ENCODE measurements around the gene EGFL8. TPM values are rescaled to one million over a fixed set of nuclear protein-coding genes. Genes with fewer than 3 reads are reported as not detected.
A peak's percentile ranks its signal among the peaks of the same experiment; 100 is the strongest.
"Not testable (repeated sequence)": the region's sequence is repeated elsewhere in the genome, so short reads cannot be mapped to it uniquely, and the experiment has no call there.

Gene EGFL8
- total RNA-seq, 1 experiment from 2014 or later, result 4.3 TPM

DNA sequence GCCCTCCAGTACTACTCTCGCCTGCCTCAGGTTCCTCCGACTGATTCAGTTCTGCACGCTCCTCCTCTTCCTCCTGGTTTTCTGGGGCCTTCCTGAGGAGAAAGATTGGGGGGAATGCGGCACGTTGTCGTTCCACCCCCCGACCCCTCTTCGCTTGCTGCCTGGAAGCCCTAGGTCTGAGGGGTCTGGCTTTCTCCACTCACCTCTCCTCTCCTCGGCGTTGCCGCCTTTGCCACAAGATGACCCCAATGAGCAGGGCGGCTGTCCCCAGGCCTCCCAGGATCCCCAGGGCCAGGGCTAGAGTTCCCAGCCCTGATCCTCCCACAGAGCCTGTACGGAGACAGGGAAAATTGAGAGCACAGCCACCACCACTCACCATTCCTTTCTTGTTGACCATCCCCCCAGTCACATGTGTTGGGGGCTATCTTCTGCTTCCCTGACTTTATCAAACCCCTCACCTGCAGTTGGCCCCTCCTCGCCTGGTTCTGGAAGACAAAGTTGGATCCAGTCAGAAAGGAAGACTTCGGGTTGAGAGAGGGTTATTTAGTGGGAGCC, 16.8 kb downstream of the EGFL8 start:
- no peak for DNase-seq
- Histone ChIP-seq H3K36me3 (replicated peaks; ENCODE audit: control insufficient read depth, insufficient read depth, low read length) (peaks cover 12% of the 10 kb centered on the region), H3K4me3 (ENCODE audit: insufficient read depth, low read depth, low read length) (no peak overlapping the region), H3K27me3 (ENCODE audit: control insufficient read depth, insufficient read depth, low read length) (no peaks in the 10 kb centered on the region)

DNA sequence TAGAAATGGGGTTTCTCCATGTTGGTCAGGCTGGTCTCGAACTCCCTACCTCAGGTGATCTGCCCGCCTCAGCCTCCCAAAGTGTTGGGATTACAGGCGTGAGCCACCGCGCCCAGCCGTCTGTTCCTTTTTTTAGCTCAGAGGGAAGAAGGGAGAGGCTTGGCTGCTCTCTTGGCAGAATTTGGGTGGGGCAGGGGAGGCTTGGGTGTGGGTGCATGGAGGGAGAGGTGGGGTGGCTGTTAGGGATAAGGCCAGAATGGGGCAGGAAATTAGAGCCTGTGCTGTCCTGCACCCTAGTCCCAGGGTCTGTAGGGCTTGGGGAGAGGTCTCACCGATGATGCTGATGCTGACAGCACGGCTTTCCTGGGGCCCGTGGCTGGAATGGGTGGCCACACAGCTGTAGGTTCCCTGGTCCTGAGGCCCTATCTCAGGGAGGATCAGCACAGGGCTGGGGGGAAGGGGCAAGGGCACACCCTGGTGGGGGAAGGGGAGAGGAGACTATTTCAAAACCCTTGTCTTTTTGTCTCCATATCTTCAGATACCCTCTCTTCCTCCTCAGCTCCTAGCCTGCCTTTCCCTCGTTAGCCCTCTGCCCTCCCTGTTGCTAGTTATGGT, 17.6 kb downstream of the EGFL8 start:
- Histone ChIP-seq H3K36me3 (replicated peaks; ENCODE audit: control insufficient read depth, insufficient read depth, low read length) (peaks cover 19% of the 10 kb centered on the region), H3K4me3 (ENCODE audit: insufficient read depth, low read depth, low read length) (no peak overlapping the region), H3K27me3 (ENCODE audit: control insufficient read depth, insufficient read depth, low read length) (no peaks in the 10 kb centered on the region)
- peak; percentile 65 for DNase-seq

DNA sequence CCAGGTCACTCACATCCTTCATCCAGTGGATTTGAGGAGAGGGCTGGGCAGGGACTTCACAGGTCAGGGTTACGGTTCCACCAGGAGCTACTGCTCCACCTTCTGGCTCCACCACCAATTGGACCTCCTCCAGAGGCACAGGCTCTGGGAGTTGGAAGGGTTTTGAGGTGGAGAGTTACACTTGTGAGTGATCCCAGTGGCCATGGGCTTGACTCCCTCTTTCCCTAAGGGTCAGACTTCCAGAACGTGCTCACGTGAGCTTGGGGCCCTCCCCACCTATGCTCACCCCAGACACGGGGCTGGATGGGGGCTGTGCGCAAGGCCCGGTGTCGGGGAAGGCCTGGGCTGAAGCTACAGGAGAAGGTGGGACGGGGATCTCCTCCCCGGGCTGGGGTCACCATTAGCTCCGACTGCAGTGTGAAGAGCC, 18.2 kb downstream of the EGFL8 start:
- peak; percentile 28 for DNase-seq
- Histone ChIP-seq H3K4me3 (ENCODE audit: insufficient read depth, low read depth, low read length) (no peak overlapping the region), H3K36me3 (replicated peaks; ENCODE audit: control insufficient read depth, insufficient read depth, low read length) (peaks cover 24% of the 10 kb centered on the region), H3K27me3 (ENCODE audit: control insufficient read depth, insufficient read depth, low read length) (no peaks in the 10 kb centered on the region)

DNA sequence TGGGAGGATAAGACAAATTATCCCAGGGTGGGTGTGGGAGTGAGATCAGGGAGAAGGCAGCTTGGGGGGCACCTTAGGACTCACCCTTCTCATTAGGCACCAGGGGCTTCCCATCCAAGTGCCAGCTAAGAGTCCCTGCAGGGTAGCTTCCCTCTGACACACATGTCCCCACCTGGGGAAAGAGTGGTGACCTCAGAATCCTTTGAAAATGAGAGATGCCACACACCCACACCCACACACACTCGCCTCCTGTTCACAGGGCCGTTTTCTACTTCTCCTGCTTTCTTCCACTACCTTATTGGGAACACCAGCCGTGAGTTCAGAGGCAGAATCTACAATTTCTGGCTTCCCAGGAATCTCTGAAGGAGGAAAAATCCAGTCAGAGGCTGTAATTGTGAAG, 18.6 kb downstream of the EGFL8 start:
- Histone ChIP-seq H3K4me3 (ENCODE audit: insufficient read depth, low read depth, low read length) (no peak overlapping the region), H3K36me3 (replicated peaks; ENCODE audit: control insufficient read depth, insufficient read depth, low read length) (peaks cover 28% of the 10 kb centered on the region), H3K27me3 (ENCODE audit: control insufficient read depth, insufficient read depth, low read length) (no peaks in the 10 kb centered on the region)
- no peak for DNase-seq

DNA sequence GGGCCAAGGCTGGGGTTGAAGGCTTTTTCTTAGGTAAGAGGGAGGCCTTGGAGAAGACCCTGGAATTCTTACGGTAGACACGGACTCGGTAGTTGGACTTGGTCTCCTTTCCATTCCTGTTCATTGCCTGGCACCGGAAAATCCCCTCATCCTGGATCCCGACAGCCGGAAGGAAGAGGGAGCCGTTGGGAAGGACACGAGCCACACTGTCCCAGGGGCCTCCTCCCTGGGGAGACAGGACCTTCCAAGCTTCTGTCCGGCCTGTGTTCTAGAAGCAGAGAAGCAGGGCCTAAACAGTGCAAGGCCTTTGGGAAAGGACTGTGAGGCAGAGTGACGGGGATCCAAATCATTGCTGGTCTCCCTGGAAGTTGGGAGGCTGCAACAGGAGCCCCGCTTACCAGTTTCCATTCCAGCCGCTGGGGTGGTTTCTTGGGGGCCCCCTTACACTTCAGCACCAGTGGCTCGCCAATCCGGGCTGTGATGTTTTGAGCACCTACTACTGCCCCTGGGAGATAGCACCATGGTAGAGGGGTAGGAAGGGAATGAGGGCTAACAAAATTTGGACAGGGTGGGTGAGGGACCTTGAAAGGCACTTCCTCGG, 19.2 kb downstream of the EGFL8 start:
- DNase-seq, result peak; percentile 27
- Histone ChIP-seq H3K4me3 (ENCODE audit: insufficient read depth, low read depth, low read length) (no peak overlapping the region), H3K36me3 (replicated peaks; ENCODE audit: control insufficient read depth, insufficient read depth, low read length) (peaks cover 28% of the 10 kb centered on the region), H3K27me3 (ENCODE audit: control insufficient read depth, insufficient read depth, low read length) (no peaks in the 10 kb centered on the region)

DNA sequence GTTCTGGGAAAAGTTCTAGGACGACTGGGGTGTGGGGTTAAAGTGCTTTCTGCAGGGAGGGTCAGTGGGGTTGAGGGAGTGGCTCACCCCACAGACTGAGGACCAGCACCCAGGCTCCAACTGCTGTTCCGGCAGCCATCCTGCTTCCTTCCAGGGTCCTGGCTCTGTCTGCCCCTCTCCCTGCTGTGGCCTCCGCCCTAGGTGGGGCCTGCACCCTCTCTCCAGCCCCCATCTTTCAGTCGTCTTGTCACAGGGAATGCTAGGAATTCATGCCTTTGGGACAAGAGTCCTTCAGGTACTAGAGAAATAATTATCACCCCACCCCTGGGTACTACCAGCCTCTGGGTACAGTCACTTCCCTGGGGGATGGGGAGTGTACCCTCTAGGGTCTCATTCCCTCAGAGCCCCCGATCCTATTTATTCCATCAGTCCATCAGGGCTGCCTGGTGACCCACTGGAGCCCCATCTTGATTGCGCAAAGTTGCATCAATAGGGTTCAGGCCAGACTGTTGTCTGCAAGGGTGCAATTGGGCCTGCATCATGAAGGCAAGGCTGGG, 19.8 kb downstream of the EGFL8 start, which contains the start of gene AGER:
Gene AGER (minus strand): TSS at position 170 of the 557 bp plus-strand sequence. CDS start 31 bp downstream, at position 139.
- no peak within 1 kb of the TSS for H3K4me3 ChIP-seq (ENCODE audit: insufficient read depth, low read depth, low read length)
- DNase-seq, result peak; percentile 35
- no peaks in the 10 kb centered on the region for H3K27me3 ChIP-seq (ENCODE audit: control insufficient read depth, insufficient read depth, low read length)
- peaks cover 28% of the 10 kb centered on the region for H3K36me3 ChIP-seq (replicated peaks; ENCODE audit: control insufficient read depth, insufficient read depth, low read length)

DNA sequence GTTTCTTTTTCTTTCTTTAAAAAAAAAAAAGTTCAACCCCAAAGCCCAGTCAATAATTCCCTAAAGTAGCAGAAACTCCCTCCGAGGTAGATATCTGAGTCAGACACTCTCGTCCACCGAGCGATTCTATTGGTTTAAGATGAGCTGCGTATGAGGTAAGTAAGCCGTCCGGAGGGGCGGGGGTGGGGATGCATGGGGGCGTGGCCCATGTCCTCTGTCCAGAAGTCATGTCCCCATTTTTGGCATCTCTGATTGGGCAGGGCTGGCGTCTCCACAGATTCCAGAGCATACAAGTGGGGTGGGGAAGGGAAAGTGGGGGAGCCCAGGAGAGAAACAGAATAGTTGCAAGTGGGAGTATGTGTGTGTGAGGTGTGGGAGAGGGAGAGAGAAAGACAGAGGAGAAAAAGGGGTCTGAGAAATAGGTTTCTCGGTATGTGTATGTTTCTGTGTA, 21.3 kb downstream of the EGFL8 start:
- not testable (repeated sequence) for H3K27me3 ChIP-seq (ENCODE audit: control insufficient read depth, insufficient read depth, low read length); H3K4me3 ChIP-seq (ENCODE audit: insufficient read depth, low read depth, low read length)
- peaks cover 26% of the 10 kb centered on the region for H3K36me3 ChIP-seq (replicated peaks; ENCODE audit: control insufficient read depth, insufficient read depth, low read length)
- peak; percentile 88 for DNase-seq

DNA sequence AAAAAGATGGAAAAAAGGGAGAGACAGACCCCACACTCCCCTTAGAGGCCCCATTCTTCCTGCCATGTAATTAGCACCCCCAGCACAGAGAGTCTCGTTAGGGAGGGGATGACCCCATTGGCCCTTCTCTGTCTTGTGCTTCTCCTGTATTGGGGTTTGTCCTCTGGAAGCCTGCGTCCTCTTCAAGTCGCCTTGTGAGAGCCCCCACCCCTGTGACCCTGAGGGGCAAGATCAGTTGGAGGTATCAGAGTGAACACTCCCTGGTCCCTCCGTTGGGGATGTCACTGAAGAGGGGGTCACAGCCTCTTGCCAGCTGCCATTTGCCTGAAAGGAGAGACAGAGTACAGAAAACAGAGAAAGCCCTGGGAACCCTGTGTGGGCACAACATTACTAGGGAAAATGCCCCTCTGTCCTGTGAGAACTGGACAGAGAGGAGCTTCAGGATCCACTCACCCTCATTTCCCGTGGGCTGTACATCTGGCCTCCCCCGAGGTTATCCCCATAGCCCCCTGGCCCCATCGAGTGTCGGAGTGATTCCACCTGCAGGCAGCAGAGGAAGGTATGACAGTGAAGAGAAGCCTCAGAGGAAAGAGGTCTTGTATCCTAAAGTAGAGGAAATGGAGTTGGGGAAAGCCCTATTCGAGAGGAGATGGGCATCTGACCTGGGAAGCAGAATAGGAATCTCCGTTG, 21.9 kb downstream of the EGFL8 start:
- not testable (repeated sequence) for H3K4me3 ChIP-seq (ENCODE audit: insufficient read depth, low read depth, low read length); H3K27me3 ChIP-seq (ENCODE audit: control insufficient read depth, insufficient read depth, low read length); DNase-seq
- peaks cover 24% of the 10 kb centered on the region for H3K36me3 ChIP-seq (replicated peaks; ENCODE audit: control insufficient read depth, insufficient read depth, low read length)

DNA sequence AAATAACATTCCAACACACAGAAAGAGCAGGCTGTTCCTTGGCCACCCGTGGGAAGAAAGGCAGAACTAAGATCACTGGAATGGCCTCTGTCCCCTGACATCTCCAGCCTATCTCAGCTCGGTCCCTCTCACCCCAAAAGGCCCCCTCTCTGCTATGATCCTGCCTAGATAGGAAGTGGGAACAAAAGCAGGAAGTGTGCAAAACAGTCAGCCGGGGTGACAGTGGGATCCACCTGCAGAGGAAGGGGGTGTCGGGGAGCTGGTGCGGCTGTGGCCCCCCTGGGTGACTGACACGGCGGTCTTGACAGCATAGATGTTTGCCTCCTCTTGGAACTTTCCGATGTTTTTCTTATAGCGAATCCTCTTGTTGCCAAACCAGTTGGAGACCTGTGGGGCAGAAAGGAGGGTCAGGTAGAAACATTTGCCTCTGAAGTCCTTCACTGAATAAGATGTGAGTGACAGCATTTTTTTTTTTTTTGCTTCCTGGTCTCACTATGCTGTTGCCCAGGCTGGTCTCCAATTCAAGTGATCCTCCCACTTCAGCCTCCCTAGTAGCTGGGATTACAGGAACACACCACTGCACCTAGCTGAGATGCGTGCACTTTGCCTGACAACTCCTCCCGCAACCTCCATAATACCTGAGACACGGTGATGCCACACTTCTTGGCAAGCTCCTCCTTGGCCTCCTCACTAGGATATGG, 22.8 kb downstream of the EGFL8 start:
- Histone ChIP-seq H3K36me3 (replicated peaks; ENCODE audit: control insufficient read depth, insufficient read depth, low read length) (peaks cover 21% of the 10 kb centered on the region), H3K4me3 (ENCODE audit: insufficient read depth, low read depth, low read length) (no peak overlapping the region), H3K27me3 (ENCODE audit: control insufficient read depth, insufficient read depth, low read length) (no peaks in the 10 kb centered on the region)
- DNase-seq, result no peak

DNA sequence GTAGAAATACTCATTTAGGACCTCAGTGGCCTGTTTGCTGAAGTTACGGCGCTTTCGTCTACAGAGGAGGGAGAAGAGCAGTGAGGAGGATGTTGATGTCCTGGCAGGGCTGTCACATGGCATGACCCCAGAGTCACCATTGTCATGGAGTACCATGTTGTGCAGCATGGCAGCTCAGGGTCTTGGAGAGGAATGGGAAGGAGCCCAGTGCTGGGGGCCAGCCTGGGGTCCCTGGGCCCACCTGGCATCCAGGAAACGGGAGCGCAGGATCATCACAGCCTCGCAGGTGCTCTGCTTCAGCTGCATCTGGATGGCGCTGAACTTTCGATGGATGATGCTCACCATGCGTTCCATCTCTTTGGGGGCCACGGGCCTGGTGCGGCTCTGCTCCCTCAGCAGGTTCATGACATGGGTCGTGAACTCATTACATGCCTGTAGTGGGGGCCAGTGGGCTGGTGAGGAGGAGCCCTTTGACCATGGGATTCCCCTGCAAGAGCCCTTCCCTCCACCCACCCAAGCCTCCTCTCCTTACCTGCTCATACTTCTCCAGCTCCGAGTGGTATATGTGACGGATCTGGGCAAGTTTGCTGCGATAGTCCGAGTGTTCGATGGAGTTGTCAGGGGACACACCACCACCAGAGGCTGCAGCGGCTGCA, 23.5 kb downstream of the EGFL8 start:
- not testable (repeated sequence) for H3K27me3 ChIP-seq (ENCODE audit: control insufficient read depth, insufficient read depth, low read length); DNase-seq; H3K4me3 ChIP-seq (ENCODE audit: insufficient read depth, low read depth, low read length)
- peaks cover 20% of the 10 kb centered on the region for H3K36me3 ChIP-seq (replicated peaks; ENCODE audit: control insufficient read depth, insufficient read depth, low read length)

DNA sequence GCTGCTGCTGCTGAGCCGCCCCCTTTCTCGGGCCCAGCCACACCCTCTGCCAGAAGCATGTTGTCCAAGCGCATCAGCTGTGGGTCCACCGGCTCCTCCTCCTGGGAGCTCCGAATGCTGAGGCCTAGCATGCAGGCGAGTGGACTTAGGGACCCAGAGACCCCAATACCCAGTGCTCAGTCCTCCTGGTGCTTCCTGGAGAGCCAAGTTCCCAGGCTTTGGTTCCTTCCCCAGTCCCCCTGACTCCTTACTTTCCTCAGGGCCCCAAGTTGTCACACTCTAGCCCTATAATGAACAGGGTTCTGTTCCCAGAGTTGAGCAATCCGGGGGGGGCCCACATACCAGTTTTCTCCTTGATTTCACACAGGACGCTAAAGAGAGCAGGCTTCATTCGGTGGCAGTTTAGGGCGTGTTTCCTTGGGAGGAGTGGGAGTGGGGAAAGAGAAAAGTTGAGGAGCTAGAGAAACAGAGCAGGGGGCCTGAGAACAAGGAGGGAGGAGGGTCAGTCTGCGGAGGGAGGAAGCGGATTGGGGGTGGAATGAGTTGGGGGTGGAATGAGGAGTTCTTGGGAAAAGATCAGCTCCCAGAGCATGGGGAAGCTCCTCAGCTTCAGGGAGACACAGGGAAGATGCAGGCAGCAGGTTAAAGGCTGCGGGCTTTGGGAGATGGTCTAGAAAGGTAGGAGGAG, 24.1 kb downstream of the EGFL8 start:
- Histone ChIP-seq H3K36me3 (replicated peaks; ENCODE audit: control insufficient read depth, insufficient read depth, low read length) (peaks cover 18% of the 10 kb centered on the region), H3K4me3 (ENCODE audit: insufficient read depth, low read depth, low read length) (peak overlapping the region; percentile 66), H3K27me3 (ENCODE audit: control insufficient read depth, insufficient read depth, low read length) (no peaks in the 10 kb centered on the region)
- peak; percentile 58 for DNase-seq

DNA sequence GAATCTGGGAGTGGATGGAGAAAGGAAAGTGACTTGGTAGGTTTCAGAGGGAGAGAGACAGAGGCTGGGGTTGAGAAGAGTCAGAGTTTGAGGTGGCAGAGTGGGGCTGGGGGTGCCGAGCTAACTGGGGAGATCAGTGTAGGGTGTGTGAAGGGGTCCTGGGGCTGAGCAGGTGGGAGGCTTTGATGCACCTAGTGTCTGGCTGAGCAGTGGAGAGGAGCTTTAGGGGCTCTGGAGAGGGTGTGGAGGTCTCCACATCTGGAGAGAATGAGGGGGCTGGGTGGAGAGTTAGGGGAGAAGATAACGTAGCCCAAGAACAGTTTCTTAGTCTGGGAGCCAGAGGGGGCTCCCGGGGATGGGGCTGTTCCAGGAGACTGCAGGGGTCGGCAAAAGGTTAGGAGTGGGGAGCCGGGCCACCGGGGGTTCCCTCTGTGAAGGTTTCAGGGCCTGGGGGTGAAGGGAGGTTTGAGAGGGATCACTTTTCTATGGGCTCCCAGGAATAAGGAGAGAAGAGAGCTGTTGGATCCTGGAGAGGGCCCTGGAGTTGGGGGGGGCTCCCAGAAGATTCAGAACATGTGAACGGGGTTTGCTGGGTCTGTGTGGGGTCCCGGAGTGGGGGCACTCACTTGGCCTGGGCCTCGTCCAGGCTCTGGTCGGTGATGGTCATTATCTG, 24.8 kb downstream of the EGFL8 start:
- H3K36me3 ChIP-seq (replicated peaks; ENCODE audit: control insufficient read depth, insufficient read depth, low read length), result peaks cover 18% of the 10 kb centered on the region
- peak overlapping the region; percentile 66 for H3K4me3 ChIP-seq (ENCODE audit: insufficient read depth, low read depth, low read length)
- H3K27me3 ChIP-seq (ENCODE audit: control insufficient read depth, insufficient read depth, low read length), result no peaks in the 10 kb centered on the region
- DNase-seq, result peak; percentile 64

DNA sequence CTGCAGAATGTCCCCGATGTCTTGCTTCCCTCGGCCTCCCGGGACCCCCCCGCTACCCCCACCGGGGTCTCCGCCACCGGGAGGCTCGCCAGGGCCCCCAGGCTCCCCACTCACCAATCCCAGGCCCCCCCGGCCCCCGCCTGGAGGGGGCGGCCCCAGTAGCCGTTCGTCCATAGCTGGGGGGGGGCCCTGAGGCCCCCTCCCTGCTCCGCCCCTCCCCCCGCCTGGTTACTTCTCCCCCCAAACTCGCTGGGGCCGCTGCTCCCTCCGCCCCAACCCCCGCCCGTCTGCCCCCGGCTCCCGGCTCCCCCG, 25.3 kb downstream of the EGFL8 start:
- peak; percentile 77 for DNase-seq
- peaks cover 18% of the 10 kb centered on the region for H3K36me3 ChIP-seq (replicated peaks; ENCODE audit: control insufficient read depth, insufficient read depth, low read length)
- H3K4me3 ChIP-seq (ENCODE audit: insufficient read depth, low read depth, low read length), result peak overlapping the region; percentile 66
- no peaks in the 10 kb centered on the region for H3K27me3 ChIP-seq (ENCODE audit: control insufficient read depth, insufficient read depth, low read length)

Measured in H7 (cell line).